Putamen (tissue), 1 donor: Measurements from ENCODE around the gene EXOSC5.

Experiments
- DNase-seq: peaks from one replicate; pipeline ENCODE4 v3.0.0-alpha.2; 2016; ENCODE audit warnings: low spot score

EXOSC5 gene

DNA sequence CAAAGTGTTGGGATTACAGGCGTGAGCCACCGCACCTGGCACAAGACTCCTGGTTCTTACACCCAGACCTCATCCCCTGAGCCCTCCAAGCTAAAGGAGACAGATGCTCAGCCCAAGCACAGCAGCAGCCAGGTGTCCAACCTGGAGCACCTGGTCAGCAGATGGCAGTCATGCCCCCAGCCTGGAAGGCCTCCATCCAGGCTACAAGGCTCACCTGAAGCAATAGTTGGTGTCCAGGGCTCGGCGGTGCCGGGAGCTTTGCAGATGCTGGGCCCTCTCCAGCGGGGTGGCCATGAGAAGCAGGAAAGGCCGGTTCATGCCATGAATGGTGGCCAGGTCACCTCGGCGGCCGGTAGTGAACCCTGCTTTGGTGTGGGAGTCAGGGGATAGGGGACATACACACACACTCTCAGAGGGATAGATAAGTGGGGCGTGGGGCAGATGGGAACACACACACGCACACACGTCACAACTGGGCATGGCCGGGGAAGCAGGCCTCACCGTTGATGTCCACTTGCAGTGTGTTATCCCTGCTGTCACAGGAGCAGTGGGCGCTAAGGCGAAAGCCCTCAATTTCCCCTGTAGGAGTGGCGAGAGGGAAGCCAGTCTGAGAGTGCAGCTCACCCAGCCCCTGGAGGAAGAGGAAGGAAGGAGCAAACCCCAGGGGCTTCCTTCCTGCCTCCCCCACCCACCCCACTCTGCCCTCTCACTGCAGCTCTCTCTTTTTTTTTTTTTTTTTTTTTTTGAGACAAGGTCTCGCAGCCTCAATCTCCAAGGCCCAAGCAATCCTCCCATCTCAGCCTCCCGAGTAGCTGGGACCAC lies 55.3 kb downstream of the EXOSC5 start:
- DNase-seq = no peak

DNA sequence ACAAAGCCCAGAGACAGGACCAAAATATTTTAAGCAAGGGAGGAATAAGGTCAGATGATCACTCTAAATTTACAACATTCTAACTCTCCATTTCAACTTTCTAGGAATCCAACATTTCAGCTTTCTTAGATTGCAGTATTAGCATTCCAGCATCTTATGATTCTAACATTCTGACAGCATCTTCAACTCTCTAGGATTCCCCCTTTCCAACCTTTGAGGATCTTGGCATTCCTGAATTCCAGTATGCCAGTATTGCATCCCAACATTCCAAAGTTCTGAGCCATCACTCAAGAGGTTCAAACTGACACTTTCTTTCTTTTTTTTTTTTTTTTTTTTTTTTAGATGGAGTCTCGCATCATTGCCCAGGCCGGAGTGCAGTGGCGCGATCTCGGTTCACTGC lies 57.2 kb downstream of the EXOSC5 start:
- DNase-seq = no peak
